GM13976 (cell line): ENCODE results near the gene PNPLA7.
A peak's percentile ranks its signal among the peaks of the same experiment; 100 is the strongest.

Experiments
- DNase-seq: peaks from one replicate; pipeline ENCODE4 v3.0.0; 2012; ENCODE audit warnings: low spot score
- CTCF ChIP-seq: IDR thresholded peaks from 2 replicates; pipeline ENCODE4 v1.5.1; 2012; ENCODE audit warnings: borderline replicate concordance, mild to moderate bottlenecking; ENCODE audit not compliant: insufficient read depth; ENCODE audit errors: extremely low read depth, missing control alignments, control extremely low read depth
- in situ Hi-C: fragments of 300-500 bp; cut with MboI; formaldehyde crosslinking; loops from one replicate; pipeline ENCODE4 v1.12.0; 2022; ENCODE audit warnings: low sequenced_read_pairs, mixed read lengths, inconsistent platforms; ENCODE audit not compliant: unreplicated experiment

PNPLA7 gene

GRCh38 chr9:137422604-137423513 lies 127.3 kb downstream of the PNPLA7 start, which contains the start of the genes EXD3 and NOXA1:
Gene EXD3 (minus strand): TSS chr9:137423162. CDS start chr9:137395357, 27,805 bp downstream.
Gene NOXA1 (plus strand): TSS chr9:137423393. CDS start chr9:137423530, 137 bp downstream.
- in situ Hi-C loops, result no loop called here
- peak; percentile 99 for DNase-seq
- TF ChIP-seq CTCF, result peak; percentile 77

- no peak for TF ChIP-seq CTCF
- in situ Hi-C loops, result no loop called here
- DNase-seq, result no peak
Observed at GRCh38 chr9:137421838-137422603, 128.2 kb downstream of the PNPLA7 start.

GRCh38 chr9:137417161-137418021 lies 132.8 kb downstream of the PNPLA7 start:
- in situ Hi-C loops, result no loop called here
- DNase-seq, result no peak
- TF ChIP-seq CTCF, result no peak

GRCh38 chr9:137416563-137417151 lies 133.5 kb downstream of the PNPLA7 start:
- no peak for TF ChIP-seq CTCF
- no peak for DNase-seq
- in situ Hi-C loops, result no loop called here

GRCh38 chr9:137416006-137416562 lies 134.1 kb downstream of the PNPLA7 start:
- TF ChIP-seq CTCF, result no peak
- no peak for DNase-seq
- in situ Hi-C loops, result no loop called here
